Lower lobe of right lung (tissue), 2 donors: ENCODE data around the gene SCGB3A1. TPM values are rescaled to one million over a fixed set of nuclear protein-coding genes. Genes with fewer than 3 reads are reported as not detected.

Source experiments
- ATAC-seq, 2 donors: fragments of 200-7000 bp; cut with Tn5 transposase; one replicate each; pipeline ENCODE4 v1.9.1; 2020 to 2022; ENCODE audit warnings: mild to moderate bottlenecking in 2 of 2, moderate library complexity in 2 of 2
- DNase-seq: peaks from one replicate; pipeline ENCODE4 v3.0.0-alpha.2; 2020
- H3K27ac ChIP-seq: fragments of 200-600 bp; one replicate; pipeline ENCODE4 v1.8.0; 2022
- H3K27me3 ChIP-seq: fragments of 200-600 bp; one replicate; pipeline ENCODE4 v1.8.0; 2022; ENCODE audit warnings: low read depth
- H3K36me3 ChIP-seq: fragments of 200-600 bp; one replicate; pipeline ENCODE4 v1.8.0; 2022; ENCODE audit warnings: mild to moderate bottlenecking
- H3K4me1 ChIP-seq: fragments of 200-600 bp; one replicate; pipeline ENCODE4 v1.8.0; 2022
- H3K4me3 ChIP-seq: fragments of 200-600 bp; one replicate; pipeline ENCODE4 v1.8.0; 2022; ENCODE audit warnings: mild to moderate bottlenecking
- H3K9me3 ChIP-seq: fragments of 200-600 bp; one replicate; pipeline ENCODE4 v1.8.0; 2022
- CTCF ChIP-seq: fragments of 200-600 bp; IDR thresholded peaks from one replicate; pipeline ENCODE4 v1.8.0; 2022; ENCODE audit warnings: antibody characterized with exemption, mild to moderate bottlenecking
- intact Hi-C: fragments of 100-400 bp; cut with DNase I; formaldehyde crosslinking; loops from one replicate; pipeline ENCODE4 v1.11.0; 2022
- total RNA-seq: library from RNA; stranded (reverse); fragmentation: NEBNext Ultra II Directional; extraction: Animal tissue kit (Norgen Biotek cat#: 25700); gene quantifications from one replicate; pipeline ENCODE4 v1.2.1, GENCODE V29; 2021
- donor health status: DM: no; HTN: yes; CAD: no; lungs with severe emphysema.

Gene SCGB3A1
- total RNA-seq, 1 donor from 2014 or later, result 1,318 TPM

GRCh38 chr5:180548563-180548962 lies 42.7 kb downstream of the SCGB3A1 start:
- no peaks in the 10 kb centered on the region for H3K9me3 ChIP-seq
- H3K4me1 ChIP-seq, result no peaks in the 10 kb centered on the region
- no peaks in the 10 kb centered on the region for H3K27me3 ChIP-seq
- DNase-seq, result no peak
- no peak overlapping the region for H3K4me3 ChIP-seq
- intact Hi-C loops, result no loop called here
- peaks cover 27% of the 10 kb centered on the region for H3K36me3 ChIP-seq
- no peak for ATAC-seq
- TF ChIP-seq CTCF, result no peak
- H3K27ac ChIP-seq, result no peak overlapping the region

DNA sequence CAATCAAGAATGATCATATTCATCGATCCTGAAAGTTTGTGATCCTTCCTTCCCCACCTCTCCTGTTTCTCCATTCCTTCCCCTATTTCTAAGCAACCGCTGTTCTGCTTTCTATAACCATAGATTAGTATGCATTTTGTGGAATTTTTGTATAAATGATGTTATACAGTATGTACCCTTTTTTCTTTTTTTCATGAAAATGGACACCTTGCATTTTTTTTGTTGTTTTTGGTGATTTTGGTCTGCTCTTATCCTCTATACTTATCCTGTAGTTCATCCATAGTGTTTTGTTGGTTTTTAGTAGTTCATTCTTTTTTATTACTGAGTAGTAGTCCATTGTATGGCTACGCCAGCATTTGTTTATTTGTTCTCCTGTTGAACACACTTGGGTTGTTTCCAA lies 46.1 kb downstream of the SCGB3A1 start:
- ATAC-seq (no peak), DNase-seq (no peak)
- peaks cover 23% of the 10 kb centered on the region for H3K36me3 ChIP-seq
- H3K4me3 ChIP-seq, result no peak overlapping the region
- no peaks in the 10 kb centered on the region for H3K4me1 ChIP-seq
- TF ChIP-seq CTCF, result no peak
- no peaks in the 10 kb centered on the region for H3K9me3 ChIP-seq
- no peak overlapping the region for H3K27ac ChIP-seq
- intact Hi-C loops, result no loop called here
- H3K27me3 ChIP-seq, result no peaks in the 10 kb centered on the region

GRCh38 chr5:180541710-180542109 lies 49.6 kb downstream of the SCGB3A1 start:
- TF ChIP-seq CTCF, result no peak
- Histone ChIP-seq H3K4me3 (no peak overlapping the region), H3K27me3 (no peaks in the 10 kb centered on the region), H3K27ac (no peak overlapping the region), H3K36me3 (peaks cover 21% of the 10 kb centered on the region), H3K9me3 (no peaks in the 10 kb centered on the region), H3K4me1 (no peaks in the 10 kb centered on the region)
- intact Hi-C loops, result no loop called here
- ATAC-seq (no peak), DNase-seq (no peak)

Other genes with a start within 250 kb of the SCGB3A1 start
- gene GFPT2, start 238.2 kb downstream of the SCGB3A1 start, total RNA-seq, result 13.4 TPM
- 32.4 TPM for gene CNOT6, start 97.1 kb downstream of the SCGB3A1 start, total RNA-seq
- 24.8 TPM for gene FLT4, start 58.1 kb upstream of the SCGB3A1 start, total RNA-seq
- not detected for gene OR2Y1, start 148.6 kb upstream of the SCGB3A1 start, total RNA-seq
- 241 TPM for gene MGAT1, start 211.3 kb upstream of the SCGB3A1 start, total RNA-seq